PC-9 (cell line): ENCODE data around the gene DOCK2.
"Not testable (repeated sequence)": the region's sequence is repeated elsewhere in the genome, so short reads cannot be mapped to it uniquely, and the experiment has no call there.

Experiments used
- CTCF ChIP-seq: fragments of 200-600 bp; sonication (generic); conservative IDR thresholded peaks from 2 replicates; pipeline ENCODE4 v1.6.1; 2017; ENCODE audit warnings: mixed run types, antibody characterized with exemption, mild to moderate bottlenecking, moderate library complexity
- EZH2 ChIP-seq: fragments of 200-600 bp; sonication (generic); IDR thresholded peaks from 2 replicates; pipeline ENCODE4 v1.8.0; 2017; ENCODE audit warnings: antibody characterized with exemption, low read depth

DNA sequence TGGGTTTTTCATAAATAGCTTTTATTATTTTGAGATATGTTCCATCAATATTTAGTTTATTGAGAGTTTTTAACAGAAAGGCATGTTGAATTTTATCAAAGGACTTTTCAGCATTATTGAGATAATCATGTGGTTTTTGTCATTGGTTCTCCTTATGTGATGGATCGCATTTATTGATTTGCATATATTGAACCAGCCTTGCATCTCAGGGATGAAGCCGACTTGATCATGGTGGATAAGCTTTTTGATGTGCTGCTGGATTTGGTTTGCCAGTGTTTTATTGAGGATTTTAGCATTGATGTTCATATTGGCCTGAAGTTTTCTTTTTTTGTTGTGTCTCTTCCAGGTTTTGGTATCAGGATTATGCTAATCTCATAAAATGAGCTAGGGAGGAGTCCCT, 12.8 kb upstream of the DOCK2 start:
- TF ChIP-seq CTCF, EZH2: not testable (repeated sequence)
